GM12872 (cell line): ENCODE measurements around the gene KLF1.

Source experiments
- TF ChIP-seq, protein P1 (sequence below): IDR thresholded peaks from 3 replicates; pipeline ENCODE4 v1.5.1; 2011; ENCODE audit warnings: low read depth, mild to moderate bottlenecking, low read length, moderate library complexity; ENCODE audit not compliant: insufficient read depth

The KLF1 gene

GRCh38 chr19:12837225-12837624 lies 49.8 kb downstream of the KLF1 start:
- TF ChIP-seq, protein P1, sequence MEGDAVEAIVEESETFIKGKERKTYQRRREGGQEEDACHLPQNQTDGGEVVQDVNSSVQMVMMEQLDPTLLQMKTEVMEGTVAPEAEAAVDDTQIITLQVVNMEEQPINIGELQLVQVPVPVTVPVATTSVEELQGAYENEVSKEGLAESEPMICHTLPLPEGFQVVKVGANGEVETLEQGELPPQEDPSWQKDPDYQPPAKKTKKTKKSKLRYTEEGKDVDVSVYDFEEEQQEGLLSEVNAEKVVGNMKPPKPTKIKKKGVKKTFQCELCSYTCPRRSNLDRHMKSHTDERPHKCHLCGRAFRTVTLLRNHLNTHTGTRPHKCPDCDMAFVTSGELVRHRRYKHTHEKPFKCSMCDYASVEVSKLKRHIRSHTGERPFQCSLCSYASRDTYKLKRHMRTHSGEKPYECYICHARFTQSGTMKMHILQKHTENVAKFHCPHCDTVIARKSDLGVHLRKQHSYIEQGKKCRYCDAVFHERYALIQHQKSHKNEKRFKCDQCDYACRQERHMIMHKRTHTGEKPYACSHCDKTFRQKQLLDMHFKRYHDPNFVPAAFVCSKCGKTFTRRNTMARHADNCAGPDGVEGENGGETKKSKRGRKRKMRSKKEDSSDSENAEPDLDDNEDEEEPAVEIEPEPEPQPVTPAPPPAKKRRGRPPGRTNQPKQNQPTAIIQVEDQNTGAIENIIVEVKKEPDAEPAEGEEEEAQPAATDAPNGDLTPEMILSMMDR: no peak

- TF ChIP-seq, protein P1: no peak
These were observed 50.5 kb downstream of the KLF1 start for GRCh38 chr19:12836529-12836863.

DNA sequence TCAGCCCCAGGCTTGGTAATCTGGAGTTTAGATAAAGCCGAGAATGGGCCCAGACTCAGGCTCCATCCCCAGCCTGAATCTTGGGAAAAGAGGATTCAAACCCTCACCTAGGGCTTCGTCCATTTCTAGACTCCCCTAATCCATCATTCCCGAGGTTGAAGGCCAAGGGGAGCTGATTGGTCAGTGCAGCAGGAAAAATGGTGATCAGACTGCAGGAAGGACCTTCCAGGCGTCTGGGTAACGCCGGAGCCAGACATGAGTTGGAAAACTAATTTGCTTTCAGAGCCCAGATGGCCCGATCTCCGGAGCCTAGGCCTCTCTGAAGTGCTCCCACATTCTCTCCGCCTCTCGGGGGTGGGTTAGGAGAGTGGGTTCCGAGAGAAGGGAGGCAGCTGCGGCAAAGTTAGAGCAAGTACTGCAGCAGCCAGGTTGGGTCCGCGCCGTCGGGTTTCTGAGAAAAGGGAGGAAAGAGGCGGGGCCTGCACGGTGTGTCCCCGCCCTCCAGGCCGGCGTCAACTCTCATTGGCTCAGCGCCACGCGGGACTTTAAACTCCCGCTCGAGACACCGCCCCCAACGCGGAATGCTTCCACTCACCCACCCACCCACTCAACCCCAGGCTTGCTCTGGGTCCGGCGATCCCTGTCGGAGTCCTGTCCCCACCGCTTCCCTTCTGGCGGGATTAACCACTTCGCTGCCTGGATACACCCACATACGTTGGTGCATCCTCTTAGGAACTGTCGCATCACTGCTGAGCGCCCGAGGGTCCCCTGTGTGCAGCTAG lies 51.8 kb downstream of the KLF1 start:
- TF ChIP-seq, protein P1: no peak

GRCh38 chr19:12834566-12834943 lies 52.4 kb downstream of the KLF1 start, which contains the start of gene RTBDN:
Gene RTBDN (minus strand): TSS chr19:12834579. CDS start chr19:12829979, 4,600 bp downstream.
- TF ChIP-seq, protein P1: no peak
